Measurements from ENCODE around the gene GRIP1.

DNA sequence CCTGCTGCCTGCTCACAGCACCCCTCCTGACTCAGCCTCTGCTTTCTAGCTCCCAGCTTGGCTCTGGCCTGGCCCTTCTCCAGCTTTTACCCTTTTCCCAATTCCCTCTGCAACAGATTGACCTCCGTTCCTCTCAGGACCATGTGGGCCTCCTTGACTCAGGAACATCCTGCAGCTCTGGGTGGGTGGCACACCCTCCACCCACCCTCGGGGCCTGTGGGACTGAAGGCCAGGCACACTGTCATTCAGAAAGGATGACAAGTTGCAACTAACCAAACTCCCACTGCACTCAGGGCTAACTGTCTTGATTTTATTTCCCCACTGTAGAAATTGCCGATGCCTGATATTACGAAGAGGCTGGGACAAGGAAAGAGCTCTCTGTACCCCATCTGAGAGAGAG is 317.2 kb downstream of the GRIP1 start:
- TF ChIP-seq SPI1 (IDR thresholded peaks at IDR 0.05; ENCODE audit: low read depth, low read length) = no peak
- TF ChIP-seq TAF1 (IDR thresholded peaks at IDR 0.05; ENCODE audit: low read depth, low read length) = no peak
- TF ChIP-seq POLR2AphosphoS5 (IDR thresholded peaks at IDR 0.05; ENCODE audit: low read depth, low read length) = no peak
- TF ChIP-seq POLR2A (IDR thresholded peaks at IDR 0.05; ENCODE audit: low read depth, low read length) = no peak
- TF ChIP-seq POU2F2 (IDR thresholded peaks at IDR 0.05; ENCODE audit: low read depth, low read length) = no peak
- no peak for TF ChIP-seq PAX5 (IDR thresholded peaks at IDR 0.05; ENCODE audit: insufficient read depth, low read length, severe bottlenecking)

Data from GM12891 (cell line).